ENCODE results near the gene FYB1.

The FYB1 gene

DNA sequence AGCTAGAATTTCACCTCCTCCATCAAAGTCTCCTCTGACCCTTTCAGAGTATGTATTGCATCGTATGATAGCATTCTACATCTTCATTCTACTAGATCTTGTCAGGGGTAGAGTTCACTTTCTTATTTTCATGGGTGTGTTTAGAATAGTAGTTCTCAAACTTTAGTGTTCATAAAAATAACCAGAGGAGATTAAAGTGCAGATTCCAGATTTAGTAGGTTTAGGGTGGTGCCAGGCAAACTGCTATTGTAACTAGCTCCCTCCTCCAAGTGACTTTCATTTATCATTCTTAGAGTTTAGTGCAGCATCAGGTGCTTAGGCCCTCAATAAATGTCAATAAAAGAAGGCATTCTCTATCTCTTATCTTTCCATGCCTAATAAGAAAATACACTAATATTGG, 7.2 kb upstream of the FYB1 start:
- TF ChIP-seq CREB1 (IDR thresholded peaks at IDR 0.05; ENCODE audit: low read depth), result no peak

DNA sequence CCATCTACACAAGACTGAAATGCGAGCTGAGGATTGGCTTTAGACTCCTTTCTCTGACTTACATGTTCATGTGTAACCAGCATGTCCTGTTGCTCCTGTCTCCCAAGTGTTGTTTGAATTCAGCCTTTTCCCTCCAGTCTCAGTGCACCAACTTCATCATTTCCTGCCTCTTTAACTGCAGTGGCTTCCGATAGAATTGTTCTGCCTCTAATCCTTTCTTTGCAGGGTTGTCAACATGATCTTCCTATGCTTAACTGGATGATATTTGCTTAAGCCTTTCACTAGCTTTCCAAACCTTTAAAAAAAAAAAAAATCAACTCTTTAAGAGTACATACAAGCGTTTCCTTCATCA, 6.7 kb upstream of the FYB1 start:
- TF ChIP-seq, protein P1, sequence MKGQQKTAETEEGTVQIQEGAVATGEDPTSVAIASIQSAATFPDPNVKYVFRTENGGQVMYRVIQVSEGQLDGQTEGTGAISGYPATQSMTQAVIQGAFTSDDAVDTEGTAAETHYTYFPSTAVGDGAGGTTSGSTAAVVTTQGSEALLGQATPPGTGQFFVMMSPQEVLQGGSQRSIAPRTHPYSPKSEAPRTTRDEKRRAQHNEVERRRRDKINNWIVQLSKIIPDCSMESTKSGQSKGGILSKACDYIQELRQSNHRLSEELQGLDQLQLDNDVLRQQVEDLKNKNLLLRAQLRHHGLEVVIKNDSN (IDR thresholded peaks at IDR 0.05), result no peak
- TF ChIP-seq CEBPB (IDR thresholded peaks at IDR 0.05), result no peak
- TF ChIP-seq NFIC (IDR thresholded peaks at IDR 0.05), result no peak
- TF ChIP-seq TAF1 (IDR thresholded peaks at IDR 0.05; ENCODE audit: low read depth), result no peak

DNA sequence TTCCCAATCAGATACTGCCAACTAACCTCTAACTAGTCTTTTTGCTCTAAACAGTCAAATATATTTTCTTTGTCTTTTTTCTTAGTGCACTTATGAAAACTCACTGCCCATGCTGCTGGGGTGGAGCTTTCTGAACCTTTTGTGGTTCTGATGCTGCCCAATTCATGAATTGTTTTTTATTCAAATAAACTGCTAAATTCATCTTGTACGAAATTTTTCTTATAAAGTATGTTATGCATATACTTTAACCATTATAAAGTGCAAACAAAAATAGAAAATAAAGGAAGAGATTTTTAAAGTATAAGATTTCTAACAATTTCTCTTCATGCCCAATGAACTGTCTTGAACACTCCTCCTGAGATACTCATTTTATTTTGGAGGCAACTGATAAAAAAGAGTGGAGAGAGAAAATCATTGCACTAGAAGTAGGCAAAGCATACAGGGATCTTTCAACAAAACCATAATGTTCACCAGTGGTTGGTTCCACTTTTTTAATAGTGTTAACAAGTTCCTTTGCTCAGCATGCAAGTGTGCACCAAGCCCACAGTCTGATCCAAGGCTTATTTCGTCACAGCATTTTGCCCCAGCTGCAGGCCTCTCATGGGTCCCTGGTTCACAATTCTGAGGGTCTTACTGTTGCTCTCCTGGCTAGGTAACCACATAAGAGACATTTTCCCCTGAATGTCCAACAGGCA, 6.2 kb upstream of the FYB1 start:
- TF ChIP-seq EGR1 (IDR thresholded peaks at IDR 0.05) (no peak), NFIC (IDR thresholded peaks at IDR 0.05) (no peak), RAD21 (IDR thresholded peaks at IDR 0.05; ENCODE audit: low read depth) (no peak), EP300 (IDR thresholded peaks at IDR 0.05; ENCODE audit: borderline replicate concordance) (no peak), FOXM1 (IDR thresholded peaks at IDR 0.05; ENCODE audit: borderline replicate concordance, low read depth) (no peak), TEAD4 (IDR thresholded peaks at IDR 0.05) (no peak), ZBTB7A (IDR thresholded peaks at IDR 0.05; ENCODE audit: low read depth) (no peak), TAF1 (IDR thresholded peaks at IDR 0.05; ENCODE audit: low read depth) (no peak), YY1 (IDR thresholded peaks at IDR 0.05; ENCODE audit: low read depth) (no peak), CREB1 (IDR thresholded peaks at IDR 0.05; ENCODE audit: low read depth) (no peak), TCF12 (IDR thresholded peaks at IDR 0.05; ENCODE audit: low read depth) (no peak), CEBPB (IDR thresholded peaks at IDR 0.05) (no peak)
- TF ChIP-seq, protein P2, sequence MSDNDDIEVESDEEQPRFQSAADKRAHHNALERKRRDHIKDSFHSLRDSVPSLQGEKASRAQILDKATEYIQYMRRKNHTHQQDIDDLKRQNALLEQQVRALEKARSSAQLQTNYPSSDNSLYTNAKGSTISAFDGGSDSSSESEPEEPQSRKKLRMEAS (IDR thresholded peaks at IDR 0.05), result no peak
- TF ChIP-seq, protein P1 (IDR thresholded peaks at IDR 0.05), result no peak
- TF ChIP-seq, protein P3, sequence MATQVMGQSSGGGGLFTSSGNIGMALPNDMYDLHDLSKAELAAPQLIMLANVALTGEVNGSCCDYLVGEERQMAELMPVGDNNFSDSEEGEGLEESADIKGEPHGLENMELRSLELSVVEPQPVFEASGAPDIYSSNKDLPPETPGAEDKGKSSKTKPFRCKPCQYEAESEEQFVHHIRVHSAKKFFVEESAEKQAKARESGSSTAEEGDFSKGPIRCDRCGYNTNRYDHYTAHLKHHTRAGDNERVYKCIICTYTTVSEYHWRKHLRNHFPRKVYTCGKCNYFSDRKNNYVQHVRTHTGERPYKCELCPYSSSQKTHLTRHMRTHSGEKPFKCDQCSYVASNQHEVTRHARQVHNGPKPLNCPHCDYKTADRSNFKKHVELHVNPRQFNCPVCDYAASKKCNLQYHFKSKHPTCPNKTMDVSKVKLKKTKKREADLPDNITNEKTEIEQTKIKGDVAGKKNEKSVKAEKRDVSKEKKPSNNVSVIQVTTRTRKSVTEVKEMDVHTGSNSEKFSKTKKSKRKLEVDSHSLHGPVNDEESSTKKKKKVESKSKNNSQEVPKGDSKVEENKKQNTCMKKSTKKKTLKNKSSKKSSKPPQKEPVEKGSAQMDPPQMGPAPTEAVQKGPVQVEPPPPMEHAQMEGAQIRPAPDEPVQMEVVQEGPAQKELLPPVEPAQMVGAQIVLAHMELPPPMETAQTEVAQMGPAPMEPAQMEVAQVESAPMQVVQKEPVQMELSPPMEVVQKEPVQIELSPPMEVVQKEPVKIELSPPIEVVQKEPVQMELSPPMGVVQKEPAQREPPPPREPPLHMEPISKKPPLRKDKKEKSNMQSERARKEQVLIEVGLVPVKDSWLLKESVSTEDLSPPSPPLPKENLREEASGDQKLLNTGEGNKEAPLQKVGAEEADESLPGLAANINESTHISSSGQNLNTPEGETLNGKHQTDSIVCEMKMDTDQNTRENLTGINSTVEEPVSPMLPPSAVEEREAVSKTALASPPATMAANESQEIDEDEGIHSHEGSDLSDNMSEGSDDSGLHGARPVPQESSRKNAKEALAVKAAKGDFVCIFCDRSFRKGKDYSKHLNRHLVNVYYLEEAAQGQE (IDR thresholded peaks at IDR 0.05; ENCODE audit: low read depth), result no peak

DNA sequence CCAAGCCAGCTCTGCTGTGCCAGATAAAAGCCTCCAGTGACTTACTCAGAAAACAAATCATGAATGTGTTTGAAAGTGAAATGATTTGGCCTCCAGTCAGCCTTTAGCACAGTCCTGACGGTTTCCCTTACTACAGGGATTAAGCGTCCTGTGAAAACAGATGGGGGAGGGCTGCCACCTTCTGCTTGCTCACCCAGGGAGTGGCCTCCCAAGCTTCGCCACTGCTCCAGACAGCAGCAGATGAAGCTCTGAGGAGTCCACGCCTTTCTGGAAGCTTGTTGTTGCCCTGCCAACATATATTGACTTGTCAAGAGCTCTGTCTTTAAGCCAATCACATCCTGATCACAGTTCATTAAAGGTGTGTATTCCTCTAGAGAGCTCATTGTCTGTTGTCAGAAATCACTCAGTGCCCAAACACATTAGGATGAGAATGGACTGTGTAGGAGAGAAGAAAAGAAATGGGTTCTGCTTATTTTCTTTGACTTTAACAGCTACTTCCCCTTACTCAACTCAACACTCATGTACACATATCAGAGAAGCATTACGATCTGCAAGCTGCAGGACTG, 4.9 kb upstream of the FYB1 start:
- TF ChIP-seq ZBTB7A (IDR thresholded peaks at IDR 0.05; ENCODE audit: low read depth) (no peak), TAF1 (IDR thresholded peaks at IDR 0.05; ENCODE audit: low read depth) (no peak), EP300 (IDR thresholded peaks at IDR 0.05; ENCODE audit: borderline replicate concordance) (no peak), CREB1 (IDR thresholded peaks at IDR 0.05; ENCODE audit: low read depth) (no peak), EGR1 (IDR thresholded peaks at IDR 0.05) (no peak), TEAD4 (IDR thresholded peaks at IDR 0.05) (no peak), RAD21 (IDR thresholded peaks at IDR 0.05; ENCODE audit: low read depth) (no peak), CEBPB (IDR thresholded peaks at IDR 0.05) (no peak), YY1 (IDR thresholded peaks at IDR 0.05; ENCODE audit: low read depth) (no peak), NFIC (IDR thresholded peaks at IDR 0.05) (no peak), FOXM1 (IDR thresholded peaks at IDR 0.05; ENCODE audit: borderline replicate concordance, low read depth) (no peak)
- TF ChIP-seq, protein P2 (IDR thresholded peaks at IDR 0.05), result no peak

DNA sequence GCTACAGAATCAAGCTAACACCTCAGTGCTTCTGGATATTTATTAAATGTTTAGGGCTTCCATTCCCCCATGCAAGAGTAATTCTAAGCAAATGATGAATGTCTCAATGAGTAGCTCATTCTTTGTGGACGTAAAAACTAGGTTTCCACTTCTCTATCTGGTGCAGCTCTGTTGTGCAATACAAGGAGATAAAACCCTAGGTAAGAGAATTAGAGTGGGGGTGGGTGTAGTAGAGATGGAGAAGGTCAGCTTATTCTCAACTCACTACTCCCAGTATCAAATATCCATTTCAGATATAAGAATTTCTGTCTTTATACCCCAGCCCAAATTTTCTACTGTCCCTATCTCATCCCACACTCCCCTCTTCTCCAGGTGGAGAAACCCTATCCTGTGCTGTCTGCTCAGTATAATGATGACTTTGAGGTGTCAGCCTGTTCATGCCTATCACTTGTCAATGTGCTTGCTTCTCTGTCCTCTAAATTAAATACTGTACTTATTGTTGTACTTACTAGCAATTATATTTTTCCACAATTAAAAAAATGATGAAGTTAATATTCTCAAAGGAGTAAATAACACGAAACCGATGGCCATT, 4.3 kb upstream of the FYB1 start:
- TF ChIP-seq FOXM1 (IDR thresholded peaks at IDR 0.05; ENCODE audit: borderline replicate concordance, low read depth), result no peak
- TF ChIP-seq TEAD4 (IDR thresholded peaks at IDR 0.05), result no peak
- TF ChIP-seq EP300 (IDR thresholded peaks at IDR 0.05; ENCODE audit: borderline replicate concordance), result no peak
- no peak for TF ChIP-seq EGR1 (IDR thresholded peaks at IDR 0.05)
- TF ChIP-seq, protein P2 (IDR thresholded peaks at IDR 0.05), result no peak
- TF ChIP-seq, protein P1 (IDR thresholded peaks at IDR 0.05), result no peak
- TF ChIP-seq, protein P3 (IDR thresholded peaks at IDR 0.05; ENCODE audit: low read depth), result no peak
- TF ChIP-seq TCF12 (IDR thresholded peaks at IDR 0.05; ENCODE audit: low read depth), result no peak
- no peak for TF ChIP-seq YY1 (IDR thresholded peaks at IDR 0.05; ENCODE audit: low read depth)
- TF ChIP-seq CEBPB (IDR thresholded peaks at IDR 0.05), result no peak
- no peak for TF ChIP-seq CREB1 (IDR thresholded peaks at IDR 0.05; ENCODE audit: low read depth)
- TF ChIP-seq RAD21 (IDR thresholded peaks at IDR 0.05; ENCODE audit: low read depth), result no peak
- TF ChIP-seq NFIC (IDR thresholded peaks at IDR 0.05), result no peak
- TF ChIP-seq TAF1 (IDR thresholded peaks at IDR 0.05; ENCODE audit: low read depth), result no peak
- TF ChIP-seq ZBTB7A (IDR thresholded peaks at IDR 0.05; ENCODE audit: low read depth), result no peak

Data from Ishikawa (cell line).